ENCODE data around the gene TMEM165. TPM values are rescaled to one million over a fixed set of nuclear protein-coding genes. Genes with fewer than 3 reads are reported as not detected.

TMEM165 gene
- total RNA-seq, 1 donor from 2014 or later: 62.7 TPM

DNA sequence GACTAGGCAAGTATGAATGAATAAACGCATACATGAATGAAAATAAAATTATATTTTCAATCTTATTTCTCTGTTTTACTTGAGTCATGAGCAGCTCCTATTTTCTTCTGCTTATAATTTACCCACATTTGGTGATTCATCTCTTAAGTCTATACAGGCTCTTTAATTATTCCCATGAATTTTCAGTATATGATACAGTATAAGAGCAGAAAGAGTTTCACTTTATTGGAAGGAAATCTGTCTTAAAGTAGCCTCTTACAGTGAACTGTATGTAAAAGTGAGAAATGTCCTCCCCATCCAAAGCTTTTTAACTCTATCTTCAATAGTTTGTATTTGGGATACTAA, 50.8 kb downstream of the TMEM165 start:
- TF ChIP-seq, protein P1, sequence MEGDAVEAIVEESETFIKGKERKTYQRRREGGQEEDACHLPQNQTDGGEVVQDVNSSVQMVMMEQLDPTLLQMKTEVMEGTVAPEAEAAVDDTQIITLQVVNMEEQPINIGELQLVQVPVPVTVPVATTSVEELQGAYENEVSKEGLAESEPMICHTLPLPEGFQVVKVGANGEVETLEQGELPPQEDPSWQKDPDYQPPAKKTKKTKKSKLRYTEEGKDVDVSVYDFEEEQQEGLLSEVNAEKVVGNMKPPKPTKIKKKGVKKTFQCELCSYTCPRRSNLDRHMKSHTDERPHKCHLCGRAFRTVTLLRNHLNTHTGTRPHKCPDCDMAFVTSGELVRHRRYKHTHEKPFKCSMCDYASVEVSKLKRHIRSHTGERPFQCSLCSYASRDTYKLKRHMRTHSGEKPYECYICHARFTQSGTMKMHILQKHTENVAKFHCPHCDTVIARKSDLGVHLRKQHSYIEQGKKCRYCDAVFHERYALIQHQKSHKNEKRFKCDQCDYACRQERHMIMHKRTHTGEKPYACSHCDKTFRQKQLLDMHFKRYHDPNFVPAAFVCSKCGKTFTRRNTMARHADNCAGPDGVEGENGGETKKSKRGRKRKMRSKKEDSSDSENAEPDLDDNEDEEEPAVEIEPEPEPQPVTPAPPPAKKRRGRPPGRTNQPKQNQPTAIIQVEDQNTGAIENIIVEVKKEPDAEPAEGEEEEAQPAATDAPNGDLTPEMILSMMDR (conservative IDR thresholded peaks at IDR 0.05): no peak
- H3K27me3 Mint-ChIP-seq (ENCODE audit: low read depth): no peaks in the 10 kb centered on the region
- H3K4me1 Mint-ChIP-seq: no peaks in the 10 kb centered on the region
- no peak overlapping the region for H3K4me3 Mint-ChIP-seq
- H3K36me3 Mint-ChIP-seq (ENCODE audit: low read depth): peaks cover 8% of the 10 kb centered on the region
- no peaks in the 10 kb centered on the region for H3K9me3 Mint-ChIP-seq
- DNase-seq (ENCODE audit: low read depth, low spot score): no peak
- H3K27ac Mint-ChIP-seq (ENCODE audit: unreplicated experiment): no peak overlapping the region

DNA sequence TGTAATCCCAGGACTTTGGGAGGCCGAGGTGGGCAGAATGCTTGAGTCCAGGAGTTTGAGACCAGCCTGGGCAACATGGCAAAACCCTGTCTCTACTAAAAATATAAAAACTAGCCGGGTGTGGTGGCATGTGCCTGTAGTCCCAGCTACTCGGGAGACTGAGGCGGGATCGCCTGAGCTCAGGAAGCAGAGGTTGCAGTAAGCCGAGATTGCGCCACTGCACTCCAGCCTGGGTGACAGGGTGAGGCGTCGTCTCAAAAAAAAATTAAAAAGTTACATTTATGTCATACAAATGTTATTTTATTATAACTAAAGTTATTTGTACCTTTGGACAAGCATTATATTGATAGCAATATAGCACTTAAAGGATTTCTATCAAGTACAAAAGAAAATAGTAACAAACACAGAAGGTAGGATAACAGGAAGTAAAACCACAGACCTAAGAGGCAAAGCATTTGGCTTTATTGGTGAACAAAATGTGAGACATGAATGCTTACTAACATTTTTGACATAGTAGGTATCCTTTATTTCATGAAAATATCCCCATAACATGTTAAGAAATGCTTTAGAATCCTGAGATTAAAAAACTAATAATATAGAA, 51.5 kb downstream of the TMEM165 start:
- Mint-ChIP-seq H3K9me3 (no peaks in the 10 kb centered on the region), H3K4me1 (no peaks in the 10 kb centered on the region), H3K27ac (ENCODE audit: unreplicated experiment) (no peak overlapping the region), H3K36me3 (ENCODE audit: low read depth) (peaks cover 12% of the 10 kb centered on the region), H3K27me3 (ENCODE audit: low read depth) (no peaks in the 10 kb centered on the region), H3K4me3 (no peak overlapping the region)
- TF ChIP-seq, protein P1 (conservative IDR thresholded peaks at IDR 0.05): no peak
- DNase-seq (ENCODE audit: low read depth, low spot score): no peak

DNA sequence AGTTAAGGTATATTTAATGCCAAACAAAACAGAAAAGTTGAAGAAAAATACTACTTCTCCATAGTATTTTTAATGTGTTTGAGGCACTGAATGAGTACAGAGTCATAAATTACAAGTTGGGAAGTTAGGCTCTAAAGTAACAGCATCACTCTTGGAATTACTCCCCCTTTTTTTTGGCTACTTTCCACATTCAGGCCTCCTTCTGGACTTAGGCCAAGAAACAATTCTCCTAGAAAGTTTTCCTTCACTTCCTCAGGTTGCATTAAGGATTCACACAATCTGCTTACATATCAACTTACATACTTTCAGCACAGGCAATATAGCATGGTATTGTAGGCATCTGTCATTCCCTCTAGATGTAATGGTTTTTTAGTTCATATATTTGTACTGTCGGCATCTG, 52.1 kb downstream of the TMEM165 start:
- H3K4me3 Mint-ChIP-seq: no peak overlapping the region
- no peaks in the 10 kb centered on the region for H3K4me1 Mint-ChIP-seq
- H3K36me3 Mint-ChIP-seq (ENCODE audit: low read depth): peaks cover 7% of the 10 kb centered on the region
- no peaks in the 10 kb centered on the region for H3K27me3 Mint-ChIP-seq (ENCODE audit: low read depth)
- H3K9me3 Mint-ChIP-seq: no peaks in the 10 kb centered on the region
- no peak for DNase-seq (ENCODE audit: low read depth, low spot score)
- H3K27ac Mint-ChIP-seq (ENCODE audit: unreplicated experiment): no peak overlapping the region
- TF ChIP-seq, protein P1 (conservative IDR thresholded peaks at IDR 0.05): no peak

DNA sequence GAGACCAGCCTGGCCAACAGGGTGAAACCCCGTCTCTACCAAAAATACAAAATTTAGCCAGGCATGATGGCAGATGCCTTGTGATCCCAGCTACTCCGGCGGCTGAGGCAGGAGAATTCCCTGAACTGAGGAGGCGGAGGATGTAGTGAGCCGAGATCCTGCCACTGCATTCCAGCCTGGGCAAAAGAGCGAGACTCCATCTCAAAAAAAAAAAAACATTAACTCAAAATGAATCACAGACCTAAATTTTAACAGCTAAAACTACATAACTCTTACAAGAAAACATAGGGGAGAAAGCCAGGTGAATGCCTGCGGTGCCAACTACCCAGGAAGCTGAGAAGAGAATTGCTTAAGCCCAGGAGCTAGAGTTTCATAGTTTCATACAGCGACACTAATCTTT, 54.8 kb downstream of the TMEM165 start:
- H3K27ac Mint-ChIP-seq (ENCODE audit: unreplicated experiment): no peak overlapping the region
- peaks cover 7% of the 10 kb centered on the region for H3K36me3 Mint-ChIP-seq (ENCODE audit: low read depth)
- H3K27me3 Mint-ChIP-seq (ENCODE audit: low read depth): no peaks in the 10 kb centered on the region
- TF ChIP-seq, protein P1 (conservative IDR thresholded peaks at IDR 0.05): no peak
- no peak for DNase-seq (ENCODE audit: low read depth, low spot score)
- H3K4me1 Mint-ChIP-seq: no peaks in the 10 kb centered on the region
- no peaks in the 10 kb centered on the region for H3K9me3 Mint-ChIP-seq
- H3K4me3 Mint-ChIP-seq: no peak overlapping the region

DNA sequence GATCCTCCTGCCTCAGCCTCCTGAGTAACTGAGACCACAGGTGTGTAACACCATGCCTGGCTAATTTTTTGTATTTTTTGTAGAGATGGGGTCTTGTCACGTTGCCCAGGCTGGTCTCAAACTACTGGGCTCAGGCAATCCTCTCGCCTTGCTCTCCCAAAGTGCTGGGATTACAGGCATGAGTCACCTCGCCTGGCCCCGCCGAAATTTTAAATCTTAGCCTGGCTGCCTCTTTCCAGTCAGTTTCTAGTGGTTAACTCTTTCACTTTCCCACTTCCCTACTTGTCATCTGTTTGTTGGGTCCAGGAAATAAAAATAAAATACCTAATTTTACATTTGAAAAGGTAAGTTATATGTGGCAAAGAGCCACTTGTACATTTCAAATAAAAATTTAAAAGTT, 62.4 kb downstream of the TMEM165 start:
- Mint-ChIP-seq H3K4me3 (no peak overlapping the region), H3K4me1 (no peaks in the 10 kb centered on the region), H3K27ac (ENCODE audit: unreplicated experiment) (no peak overlapping the region), H3K27me3 (ENCODE audit: low read depth) (no peaks in the 10 kb centered on the region), H3K36me3 (ENCODE audit: low read depth) (peaks cover 2% of the 10 kb centered on the region), H3K9me3 (no peaks in the 10 kb centered on the region)
- no peak for DNase-seq (ENCODE audit: low read depth, low spot score)
- TF ChIP-seq, protein P1 (conservative IDR thresholded peaks at IDR 0.05): no peak

All from neural crest cell (in vitro differentiated cells).